Parathyroid adenoma (tissue), 2 donors: Measurements from ENCODE around the gene PARP2.

Experiments
- H2AFZ ChIP-seq: fragments of 300-600 bp; sonication (generic); one replicate; pipeline ENCODE4 v1.7.0; 2017; ENCODE audit warnings: antibody characterized with exemption, mild to moderate bottlenecking
- H3K27ac ChIP-seq: fragments of 300-600 bp; sonication (generic); one replicate; pipeline ENCODE4 v1.7.0; 2017
- H3K27me3 ChIP-seq: fragments of 300-600 bp; sonication (generic); one replicate; pipeline ENCODE4 v1.7.0; 2017; ENCODE audit warnings: low read length; ENCODE audit not compliant: control insufficient read depth, insufficient read depth
- H3K36me3 ChIP-seq: fragments of 300-600 bp; sonication (generic); one replicate; pipeline ENCODE4 v1.7.0; 2017; ENCODE audit warnings: low read length; ENCODE audit not compliant: control insufficient read depth, insufficient read depth
- H3K4me1 ChIP-seq: fragments of 300-600 bp; sonication (generic); one replicate; pipeline ENCODE4 v1.7.0; 2017; ENCODE audit warnings: control low read depth
- H3K4me2 ChIP-seq: fragments of 300-600 bp; sonication (generic); one replicate; pipeline ENCODE4 v1.7.0; 2017; ENCODE audit warnings: low read length
- H3K4me3 ChIP-seq: fragments of 300-600 bp; sonication (generic); one replicate; pipeline ENCODE4 v1.7.0; 2017; ENCODE audit warnings: low read depth, low read length
- H3K79me2 ChIP-seq: fragments of 300-600 bp; sonication (generic); one replicate; pipeline ENCODE4 v1.7.0; 2017; ENCODE audit warnings: control low read depth
- H3K9ac ChIP-seq: fragments of 300-600 bp; sonication (generic); one replicate; pipeline ENCODE4 v1.7.0; 2017; ENCODE audit warnings: mild to moderate bottlenecking
- H3K9me3 ChIP-seq: fragments of 300-600 bp; sonication (generic); one replicate; pipeline ENCODE4 v1.7.0; 2017; ENCODE audit warnings: low read length; ENCODE audit not compliant: control insufficient read depth
- CTCF ChIP-seq: fragments of 300-600 bp; sonication (generic); IDR thresholded peaks from one replicate; pipeline ENCODE4 v1.7.0; 2017; ENCODE audit warnings: antibody characterized with exemption, mild to moderate bottlenecking
- donor health status: primary hyperparathyroidism.

PARP2 gene

GRCh38 chr14:20343092-20343861, at the start of gene PARP2:
Gene PARP2, plus strand, starts transcription at chr14:20343635. Its CDS starts 7 bp downstream, at chr14:20343642.
- Histone ChIP-seq H3K36me3 (no peaks in the 10 kb centered on the region), H3K4me3 (peak within 1 kb of the TSS; percentile 85), H3K79me2 (no peaks in the 10 kb centered on the region), H3K4me1 (no peaks in the 10 kb centered on the region), H2AFZ (peak within 1 kb of the TSS; percentile 93), H3K4me2 (peak within 1 kb of the TSS; percentile 76), H3K9ac (peak within 1 kb of the TSS; percentile 15), H3K27ac (peak within 1 kb of the TSS; percentile 88), H3K27me3 (no peaks in the 10 kb centered on the region), H3K9me3 (no peaks in the 10 kb centered on the region)
- TF ChIP-seq CTCF: no peak

- H3K4me3 ChIP-seq: no peak overlapping the region
- H3K9ac ChIP-seq: no peak overlapping the region
- H3K79me2 ChIP-seq: no peaks in the 10 kb centered on the region
- no peaks in the 10 kb centered on the region for H3K4me1 ChIP-seq
- H2AFZ ChIP-seq: no peak overlapping the region
- no peaks in the 10 kb centered on the region for H3K9me3 ChIP-seq
- no peak for TF ChIP-seq CTCF
- no peaks in the 10 kb centered on the region for H3K27me3 ChIP-seq
- H3K36me3 ChIP-seq: no peaks in the 10 kb centered on the region
- no peak overlapping the region for H3K27ac ChIP-seq
- no peak overlapping the region for H3K4me2 ChIP-seq
Measured at GRCh38 chr14:20294636-20295035, 48.8 kb upstream of the PARP2 start.

DNA sequence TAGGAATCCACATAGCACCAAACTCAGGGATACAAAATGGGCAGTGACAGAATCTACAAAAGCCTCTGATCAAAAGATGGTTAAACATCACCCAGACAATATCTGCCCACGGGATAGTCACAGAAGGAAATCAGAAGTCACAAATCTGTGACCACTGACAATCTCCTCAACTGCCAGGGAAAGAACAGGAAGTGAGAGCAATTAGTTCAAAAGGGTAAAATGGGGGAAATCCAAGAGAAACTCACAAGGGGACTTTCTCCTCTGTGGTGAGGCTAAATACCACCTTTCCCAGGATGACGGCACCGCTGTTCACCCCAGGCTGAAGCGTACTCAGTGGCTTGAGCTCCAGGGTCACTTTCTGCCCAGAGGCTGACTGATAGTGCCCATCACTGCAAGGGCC, 48.4 kb upstream of the PARP2 start:
- Histone ChIP-seq H3K4me3 (no peak overlapping the region), H3K79me2 (no peaks in the 10 kb centered on the region), H3K27me3 (no peaks in the 10 kb centered on the region), H3K9me3 (no peaks in the 10 kb centered on the region), H3K27ac (no peak overlapping the region), H3K9ac (no peak overlapping the region), H3K36me3 (no peaks in the 10 kb centered on the region), H3K4me1 (no peaks in the 10 kb centered on the region), H2AFZ (no peak overlapping the region), H3K4me2 (no peak overlapping the region)
- TF ChIP-seq CTCF: no peak

- Histone ChIP-seq H3K27ac (no peak overlapping the region), H2AFZ (no peak overlapping the region), H3K4me1 (peaks cover 8% of the 10 kb centered on the region), H3K9ac (no peak overlapping the region), H3K27me3 (no peaks in the 10 kb centered on the region), H3K79me2 (peaks cover 7% of the 10 kb centered on the region), H3K9me3 (no peaks in the 10 kb centered on the region), H3K36me3 (no peaks in the 10 kb centered on the region), H3K4me2 (no peak overlapping the region), H3K4me3 (no peak overlapping the region)
- no peak for TF ChIP-seq CTCF
Measured at GRCh38 chr14:20302042-20302755, 41.2 kb upstream of the PARP2 start.
